Measurements from ENCODE around the gene C11orf68. TPM values are rescaled to one million over a fixed set of nuclear protein-coding genes. Genes with fewer than 3 reads are reported as not detected.

Gene C11orf68
- total RNA-seq, 1 experiment from 2014 or later, result 20.1 TPM

DNA sequence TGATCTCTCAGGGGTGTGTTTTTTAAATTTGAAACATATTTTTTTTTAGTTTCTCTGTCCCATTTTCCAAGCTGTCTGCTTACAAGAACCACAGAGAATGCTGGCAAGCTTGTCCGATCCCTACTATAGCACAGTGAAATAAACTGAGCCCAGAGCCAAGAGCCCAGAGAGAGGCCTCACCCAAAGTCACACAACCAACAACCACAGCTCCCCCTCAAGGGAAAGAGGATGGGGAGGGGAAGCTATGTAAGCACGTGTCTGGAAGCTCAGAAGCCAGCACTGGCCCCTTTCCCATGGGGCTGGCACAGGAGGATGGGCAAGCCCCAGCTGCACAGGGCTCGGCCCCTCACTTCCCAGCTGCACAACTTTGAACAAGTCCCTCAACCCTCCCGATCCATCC, 39.4 kb upstream of the C11orf68 start:
- Histone ChIP-seq H3K4me3 (ENCODE audit: low read depth, low read length) (no peak overlapping the region), H3K27me3 (replicated peaks; ENCODE audit: control insufficient read depth, insufficient read depth, low read length) (no peaks in the 10 kb centered on the region), H3K9me3 (no peaks in the 10 kb centered on the region), H3K36me3 (ENCODE audit: control insufficient read depth, insufficient read depth, low read length) (no peaks in the 10 kb centered on the region), H3K4me1 (peaks cover 21% of the 10 kb centered on the region)
- no peak overlapping the region for H3K4me3 Mint-ChIP-seq (ENCODE audit: unreplicated experiment)
- peaks cover 13% of the 10 kb centered on the region for H3K4me1 Mint-ChIP-seq (ENCODE audit: low read depth, unreplicated experiment)
- intact Hi-C loops (cut with micrococcal nuclease; ENCODE audit: unreplicated experiment), result no loop called here
- no peak for DNase-seq
- CTCF ChIA-PET, result interaction anchor here (0.5 kb wide), 1 partner anchor 214 kb away, joined by 4 read pairs; no protein-coding TSS in a partner anchor
- no TSS peak for BruUV-seq (replicated peaks)
- no peaks in the 10 kb centered on the region for H3K9me3 Mint-ChIP-seq (ENCODE audit: unreplicated experiment)
- TF ChIP-seq, protein P1, sequence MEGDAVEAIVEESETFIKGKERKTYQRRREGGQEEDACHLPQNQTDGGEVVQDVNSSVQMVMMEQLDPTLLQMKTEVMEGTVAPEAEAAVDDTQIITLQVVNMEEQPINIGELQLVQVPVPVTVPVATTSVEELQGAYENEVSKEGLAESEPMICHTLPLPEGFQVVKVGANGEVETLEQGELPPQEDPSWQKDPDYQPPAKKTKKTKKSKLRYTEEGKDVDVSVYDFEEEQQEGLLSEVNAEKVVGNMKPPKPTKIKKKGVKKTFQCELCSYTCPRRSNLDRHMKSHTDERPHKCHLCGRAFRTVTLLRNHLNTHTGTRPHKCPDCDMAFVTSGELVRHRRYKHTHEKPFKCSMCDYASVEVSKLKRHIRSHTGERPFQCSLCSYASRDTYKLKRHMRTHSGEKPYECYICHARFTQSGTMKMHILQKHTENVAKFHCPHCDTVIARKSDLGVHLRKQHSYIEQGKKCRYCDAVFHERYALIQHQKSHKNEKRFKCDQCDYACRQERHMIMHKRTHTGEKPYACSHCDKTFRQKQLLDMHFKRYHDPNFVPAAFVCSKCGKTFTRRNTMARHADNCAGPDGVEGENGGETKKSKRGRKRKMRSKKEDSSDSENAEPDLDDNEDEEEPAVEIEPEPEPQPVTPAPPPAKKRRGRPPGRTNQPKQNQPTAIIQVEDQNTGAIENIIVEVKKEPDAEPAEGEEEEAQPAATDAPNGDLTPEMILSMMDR (IDR thresholded peaks at IDR 0.05; ENCODE audit: insufficient read depth in 1 of 2, low read depth in 1 of 2, low read length in 1 of 2, severe bottlenecking in 1 of 2, unreplicated experiment in 1 of 2), result no peak
- peaks cover 20% of the 10 kb centered on the region for H3K36me3 Mint-ChIP-seq (ENCODE audit: insufficient read depth, unreplicated experiment)
- H3K27me3 Mint-ChIP-seq (ENCODE audit: insufficient read depth, unreplicated experiment), result no peaks in the 10 kb centered on the region
- POLR2A ChIA-PET, result no interaction called here
- no peak overlapping the region for H3K27ac Mint-ChIP-seq (ENCODE audit: unreplicated experiment)

DNA sequence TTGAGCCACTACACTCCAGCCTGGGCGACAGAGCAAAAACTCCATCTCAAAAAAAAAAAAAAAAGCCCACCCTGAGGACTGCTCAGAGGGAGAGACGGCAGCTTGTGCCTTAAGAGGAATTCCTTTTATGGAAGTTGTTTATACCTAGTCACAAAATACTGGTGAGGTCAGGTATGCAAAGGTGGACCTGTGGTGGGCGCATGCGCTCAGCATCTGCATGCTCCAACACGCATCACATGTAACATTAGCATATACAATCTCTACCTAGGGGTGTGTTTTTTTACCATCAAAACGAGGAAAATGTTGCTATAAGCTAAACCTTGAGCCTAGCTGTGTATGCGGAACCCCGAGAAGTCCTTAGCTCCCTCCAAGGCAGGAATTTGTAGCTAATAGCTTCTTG, 35.9 kb upstream of the C11orf68 start:
- no peak overlapping the region for H3K4me3 Mint-ChIP-seq (ENCODE audit: unreplicated experiment)
- H3K27ac Mint-ChIP-seq (ENCODE audit: unreplicated experiment), result no peak overlapping the region
- TF ChIP-seq, protein P1 (IDR thresholded peaks at IDR 0.05; ENCODE audit: insufficient read depth in 1 of 2, low read depth in 1 of 2, low read length in 1 of 2, severe bottlenecking in 1 of 2, unreplicated experiment in 1 of 2), result no peak
- BruUV-seq (replicated peaks), result no TSS peak
- no peaks in the 10 kb centered on the region for H3K36me3 Mint-ChIP-seq (ENCODE audit: insufficient read depth, unreplicated experiment)
- POLR2A ChIA-PET, result interaction anchor here (0.6 kb wide), 1 partner anchor 16 kb away, joined by 4 read pairs; no protein-coding TSS in a partner anchor
- no peak for DNase-seq
- Histone ChIP-seq H3K36me3 (ENCODE audit: control insufficient read depth, insufficient read depth, low read length) (no peaks in the 10 kb centered on the region), H3K27me3 (replicated peaks; ENCODE audit: control insufficient read depth, insufficient read depth, low read length) (no peaks in the 10 kb centered on the region), H3K4me3 (ENCODE audit: low read depth, low read length) (no peak overlapping the region), H3K4me1 (peaks cover 25% of the 10 kb centered on the region), H3K9me3 (no peaks in the 10 kb centered on the region)
- peaks cover 6% of the 10 kb centered on the region for H3K4me1 Mint-ChIP-seq (ENCODE audit: low read depth, unreplicated experiment)
- no peaks in the 10 kb centered on the region for H3K27me3 Mint-ChIP-seq (ENCODE audit: insufficient read depth, unreplicated experiment)
- intact Hi-C loops (cut with micrococcal nuclease; ENCODE audit: unreplicated experiment), result no loop called here
- CTCF ChIA-PET, result interaction anchor here (0.8 kb wide), 1 partner anchor 95 kb away, joined by 3 read pairs; no protein-coding TSS in a partner anchor
- H3K9me3 Mint-ChIP-seq (ENCODE audit: unreplicated experiment), result no peaks in the 10 kb centered on the region

DNA sequence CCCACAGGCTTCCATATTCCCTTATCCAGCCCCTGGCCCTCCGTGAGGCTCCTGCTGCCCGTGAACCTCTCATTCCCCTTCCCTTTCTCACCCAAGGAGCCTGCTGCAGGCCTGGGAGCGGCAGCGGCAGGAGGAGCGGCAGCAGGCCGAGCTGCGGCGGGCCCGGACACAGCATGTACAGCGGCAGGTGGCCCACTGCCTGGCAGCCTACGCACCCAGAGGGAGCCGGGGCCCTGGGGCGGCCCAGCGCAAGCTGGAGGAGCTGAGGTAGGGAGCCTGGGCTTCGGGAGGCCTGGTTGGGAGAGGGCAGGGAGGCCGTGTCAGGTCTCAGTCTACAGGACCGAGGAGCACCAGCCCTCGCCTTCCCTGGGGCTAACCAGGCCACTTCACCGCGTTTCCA, 34.6 kb upstream of the C11orf68 start:
- Mint-ChIP-seq H3K4me1 (ENCODE audit: low read depth, unreplicated experiment) (peaks cover 6% of the 10 kb centered on the region), H3K36me3 (ENCODE audit: insufficient read depth, unreplicated experiment) (no peaks in the 10 kb centered on the region), H3K27ac (ENCODE audit: unreplicated experiment) (no peak overlapping the region), H3K27me3 (ENCODE audit: insufficient read depth, unreplicated experiment) (no peaks in the 10 kb centered on the region), H3K9me3 (ENCODE audit: unreplicated experiment) (no peaks in the 10 kb centered on the region), H3K4me3 (ENCODE audit: unreplicated experiment) (no peak overlapping the region)
- H3K27me3 ChIP-seq (replicated peaks; ENCODE audit: control insufficient read depth, insufficient read depth, low read length), result no peaks in the 10 kb centered on the region
- H3K4me3 ChIP-seq (ENCODE audit: low read depth, low read length), result no peak overlapping the region
- ChIA-PET POLR2A (no interaction called here), CTCF (no interaction called here)
- peaks cover 25% of the 10 kb centered on the region for H3K4me1 ChIP-seq
- BruUV-seq (replicated peaks), result no TSS peak
- no peak for DNase-seq
- H3K9me3 ChIP-seq, result no peaks in the 10 kb centered on the region
- intact Hi-C loops (cut with micrococcal nuclease; ENCODE audit: unreplicated experiment), result no loop called here
- H3K36me3 ChIP-seq (ENCODE audit: control insufficient read depth, insufficient read depth, low read length), result no peaks in the 10 kb centered on the region
- TF ChIP-seq, protein P1 (IDR thresholded peaks at IDR 0.05; ENCODE audit: insufficient read depth in 1 of 2, low read depth in 1 of 2, low read length in 1 of 2, severe bottlenecking in 1 of 2, unreplicated experiment in 1 of 2), result no peak
